Parathyroid adenoma (tissue), 2 donors: ENCODE results near the gene CLCA4.

Experiments
- H2AFZ ChIP-seq: fragments of 300-600 bp; sonication (generic); one replicate; pipeline ENCODE4 v1.7.0; 2017; ENCODE audit warnings: antibody characterized with exemption, mild to moderate bottlenecking
- H3K27ac ChIP-seq: fragments of 300-600 bp; sonication (generic); one replicate; pipeline ENCODE4 v1.7.0; 2017
- H3K27me3 ChIP-seq: fragments of 300-600 bp; sonication (generic); one replicate; pipeline ENCODE4 v1.7.0; 2017; ENCODE audit warnings: low read length; ENCODE audit not compliant: control insufficient read depth, insufficient read depth
- H3K36me3 ChIP-seq: fragments of 300-600 bp; sonication (generic); one replicate; pipeline ENCODE4 v1.7.0; 2017; ENCODE audit warnings: low read length; ENCODE audit not compliant: control insufficient read depth, insufficient read depth
- H3K4me1 ChIP-seq: fragments of 300-600 bp; sonication (generic); one replicate; pipeline ENCODE4 v1.7.0; 2017; ENCODE audit warnings: control low read depth
- H3K4me2 ChIP-seq: fragments of 300-600 bp; sonication (generic); one replicate; pipeline ENCODE4 v1.7.0; 2017; ENCODE audit warnings: low read length
- H3K4me3 ChIP-seq: fragments of 300-600 bp; sonication (generic); one replicate; pipeline ENCODE4 v1.7.0; 2017; ENCODE audit warnings: low read depth, low read length
- H3K79me2 ChIP-seq: fragments of 300-600 bp; sonication (generic); one replicate; pipeline ENCODE4 v1.7.0; 2017; ENCODE audit warnings: control low read depth
- H3K9ac ChIP-seq: fragments of 300-600 bp; sonication (generic); one replicate; pipeline ENCODE4 v1.7.0; 2017; ENCODE audit warnings: mild to moderate bottlenecking
- H3K9me3 ChIP-seq: fragments of 300-600 bp; sonication (generic); one replicate; pipeline ENCODE4 v1.7.0; 2017; ENCODE audit warnings: low read length; ENCODE audit not compliant: control insufficient read depth
- TF ChIP-seq, protein P1 (sequence below): fragments of 300-600 bp; sonication (generic); IDR thresholded peaks from one replicate; pipeline ENCODE4 v1.7.0; 2017; ENCODE audit warnings: antibody characterized with exemption, mild to moderate bottlenecking
- donor health status: primary hyperparathyroidism.

The CLCA4 gene, protein sequence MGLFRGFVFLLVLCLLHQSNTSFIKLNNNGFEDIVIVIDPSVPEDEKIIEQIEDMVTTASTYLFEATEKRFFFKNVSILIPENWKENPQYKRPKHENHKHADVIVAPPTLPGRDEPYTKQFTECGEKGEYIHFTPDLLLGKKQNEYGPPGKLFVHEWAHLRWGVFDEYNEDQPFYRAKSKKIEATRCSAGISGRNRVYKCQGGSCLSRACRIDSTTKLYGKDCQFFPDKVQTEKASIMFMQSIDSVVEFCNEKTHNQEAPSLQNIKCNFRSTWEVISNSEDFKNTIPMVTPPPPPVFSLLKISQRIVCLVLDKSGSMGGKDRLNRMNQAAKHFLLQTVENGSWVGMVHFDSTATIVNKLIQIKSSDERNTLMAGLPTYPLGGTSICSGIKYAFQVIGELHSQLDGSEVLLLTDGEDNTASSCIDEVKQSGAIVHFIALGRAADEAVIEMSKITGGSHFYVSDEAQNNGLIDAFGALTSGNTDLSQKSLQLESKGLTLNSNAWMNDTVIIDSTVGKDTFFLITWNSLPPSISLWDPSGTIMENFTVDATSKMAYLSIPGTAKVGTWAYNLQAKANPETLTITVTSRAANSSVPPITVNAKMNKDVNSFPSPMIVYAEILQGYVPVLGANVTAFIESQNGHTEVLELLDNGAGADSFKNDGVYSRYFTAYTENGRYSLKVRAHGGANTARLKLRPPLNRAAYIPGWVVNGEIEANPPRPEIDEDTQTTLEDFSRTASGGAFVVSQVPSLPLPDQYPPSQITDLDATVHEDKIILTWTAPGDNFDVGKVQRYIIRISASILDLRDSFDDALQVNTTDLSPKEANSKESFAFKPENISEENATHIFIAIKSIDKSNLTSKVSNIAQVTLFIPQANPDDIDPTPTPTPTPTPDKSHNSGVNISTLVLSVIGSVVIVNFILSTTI

GRCh38 chr1:86546787-86547221, at the start of gene CLCA4:
Gene CLCA4 (plus strand): TSS chr1:86547078. CDS start chr1:86547120, 42 bp downstream.
- Histone ChIP-seq H3K27ac (no peak within 1 kb of the TSS), H3K9ac (no peak within 1 kb of the TSS), H3K4me3 (no peak within 1 kb of the TSS)

DNA sequence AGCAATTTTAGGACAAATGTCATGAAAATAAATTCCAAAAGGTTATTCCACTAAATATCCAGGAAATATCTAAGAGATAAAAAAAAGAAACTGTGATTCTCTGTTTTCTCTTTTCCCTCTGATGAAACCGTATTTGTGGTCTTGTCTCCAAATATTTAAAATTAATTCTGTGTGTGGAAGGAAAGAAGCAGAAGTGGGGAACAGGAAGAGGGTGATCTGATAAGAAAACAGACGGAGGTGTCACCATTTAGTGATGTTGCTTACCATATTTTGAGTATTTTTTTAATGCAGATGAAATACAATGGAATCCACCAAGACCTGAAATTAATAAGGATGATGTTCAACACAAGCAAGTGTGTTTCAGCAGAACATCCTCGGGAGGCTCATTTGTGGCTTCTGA, 48.6 kb upstream of the CLCA4 start:
- no peak overlapping the region for H3K9ac ChIP-seq
- H3K4me1 ChIP-seq: no peaks in the 10 kb centered on the region
- H3K9me3 ChIP-seq: no peaks in the 10 kb centered on the region
- no peak overlapping the region for H3K27ac ChIP-seq
- H3K4me2 ChIP-seq: no peak overlapping the region
- no peaks in the 10 kb centered on the region for H3K27me3 ChIP-seq
- no peak overlapping the region for H3K4me3 ChIP-seq
- no peaks in the 10 kb centered on the region for H3K79me2 ChIP-seq
- no peaks in the 10 kb centered on the region for H3K36me3 ChIP-seq
- TF ChIP-seq, protein P1, sequence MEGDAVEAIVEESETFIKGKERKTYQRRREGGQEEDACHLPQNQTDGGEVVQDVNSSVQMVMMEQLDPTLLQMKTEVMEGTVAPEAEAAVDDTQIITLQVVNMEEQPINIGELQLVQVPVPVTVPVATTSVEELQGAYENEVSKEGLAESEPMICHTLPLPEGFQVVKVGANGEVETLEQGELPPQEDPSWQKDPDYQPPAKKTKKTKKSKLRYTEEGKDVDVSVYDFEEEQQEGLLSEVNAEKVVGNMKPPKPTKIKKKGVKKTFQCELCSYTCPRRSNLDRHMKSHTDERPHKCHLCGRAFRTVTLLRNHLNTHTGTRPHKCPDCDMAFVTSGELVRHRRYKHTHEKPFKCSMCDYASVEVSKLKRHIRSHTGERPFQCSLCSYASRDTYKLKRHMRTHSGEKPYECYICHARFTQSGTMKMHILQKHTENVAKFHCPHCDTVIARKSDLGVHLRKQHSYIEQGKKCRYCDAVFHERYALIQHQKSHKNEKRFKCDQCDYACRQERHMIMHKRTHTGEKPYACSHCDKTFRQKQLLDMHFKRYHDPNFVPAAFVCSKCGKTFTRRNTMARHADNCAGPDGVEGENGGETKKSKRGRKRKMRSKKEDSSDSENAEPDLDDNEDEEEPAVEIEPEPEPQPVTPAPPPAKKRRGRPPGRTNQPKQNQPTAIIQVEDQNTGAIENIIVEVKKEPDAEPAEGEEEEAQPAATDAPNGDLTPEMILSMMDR: no peak
- no peak overlapping the region for H2AFZ ChIP-seq

More at GRCh38 chr1:86546787-86547221, at the start of gene CLCA4:
- TF ChIP-seq, protein P1: no peak
- Histone ChIP-seq H2AFZ (no peak within 1 kb of the TSS), H3K27me3 (no peaks in the 10 kb centered on the region), H3K4me2 (no peak within 1 kb of the TSS), H3K4me1 (no peaks in the 10 kb centered on the region), H3K79me2 (no peaks in the 10 kb centered on the region), H3K36me3 (no peaks in the 10 kb centered on the region), H3K9me3 (no peaks in the 10 kb centered on the region)

DNA sequence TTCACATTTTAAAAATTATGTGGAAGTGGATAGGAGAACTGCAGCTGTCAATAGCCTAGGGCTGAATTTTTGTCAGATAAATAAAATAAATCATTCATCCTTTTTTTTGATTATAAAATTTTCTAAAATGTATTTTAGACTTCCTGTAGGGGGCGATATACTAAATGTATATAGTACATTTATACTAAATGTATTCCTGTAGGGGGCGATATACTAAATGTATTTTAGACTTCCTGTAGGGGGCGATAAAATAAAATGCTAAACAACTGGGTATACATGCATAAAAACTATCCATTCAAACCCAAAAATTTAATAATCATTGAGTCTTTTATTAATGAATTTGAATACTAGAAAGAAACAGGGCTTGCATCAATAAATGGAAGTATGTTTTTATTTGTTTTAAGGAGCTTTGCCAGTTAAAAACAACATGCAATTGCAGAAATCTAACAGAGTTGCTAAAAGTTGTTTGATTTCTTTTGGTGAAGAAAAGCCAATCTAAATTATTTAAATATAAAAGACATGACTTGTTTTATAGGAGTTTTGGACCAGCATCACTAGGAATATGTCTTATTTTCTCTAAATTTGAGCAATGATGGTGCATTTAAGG, 46.8 kb upstream of the CLCA4 start:
- no peak overlapping the region for H3K27ac ChIP-seq
- H3K9me3 ChIP-seq: no peaks in the 10 kb centered on the region
- TF ChIP-seq, protein P1: peak; percentile 84
- H3K36me3 ChIP-seq: no peaks in the 10 kb centered on the region
- H2AFZ ChIP-seq: no peak overlapping the region
- H3K9ac ChIP-seq: no peak overlapping the region
- H3K4me3 ChIP-seq: no peak overlapping the region
- no peaks in the 10 kb centered on the region for H3K4me1 ChIP-seq
- no peaks in the 10 kb centered on the region for H3K79me2 ChIP-seq
- H3K4me2 ChIP-seq: no peak overlapping the region
- H3K27me3 ChIP-seq: no peaks in the 10 kb centered on the region

- Histone ChIP-seq H3K36me3 (no peaks in the 10 kb centered on the region), H3K4me2 (no peak overlapping the region), H2AFZ (peak overlapping the region; percentile 15), H3K4me3 (no peak overlapping the region), H3K4me1 (no peaks in the 10 kb centered on the region), H3K27me3 (no peaks in the 10 kb centered on the region), H3K9me3 (no peaks in the 10 kb centered on the region), H3K9ac (no peak overlapping the region), H3K27ac (no peak overlapping the region), H3K79me2 (no peaks in the 10 kb centered on the region)
- TF ChIP-seq, protein P1: no peak
Measured at GRCh38 chr1:86500714-86501113, 46.2 kb upstream of the CLCA4 start.
